Measurements from ENCODE around the gene PCGF5.

- TF ChIP-seq CTCF (IDR thresholded peaks at IDR 0.05) (no peak), POLR2A (IDR thresholded peaks at IDR 0.05) (no peak)
These were observed 36.8 kb downstream of the PCGF5 start for GRCh38 chr10:91257310-91257709.

Measured in thyroid gland (tissue), 4 donors.